Psoas muscle (tissue), 8 donors: Measurements from ENCODE around the gene HES3. TPM values are rescaled to one million over a fixed set of nuclear protein-coding genes. Genes with fewer than 3 reads are reported as not detected.

Experiments used
- ATAC-seq, 4 donors: fragments of 200-7000 bp; cut with Tn5 transposase; one replicate each; pipeline ENCODE4 v1.9.1; 2020; ENCODE audit warnings: moderate library complexity in 3 of 4, mild to moderate bottlenecking in 2 of 4
- DNase-seq, 2 donors: peaks; one replicate each; pipeline ENCODE4 v3.0.0-alpha.2; 2020
- H3K27ac ChIP-seq: fragments of 200-600 bp; one replicate; pipeline ENCODE4 v1.8.0; 2022
- H3K27me3 ChIP-seq, 3 donors: fragments of 200-600 bp in 1 of 3; one replicate each; pipeline versions ENCODE4 v1.6.1 to v1.8.0; 2013 to 2022; ENCODE audit warnings: low read length in 2 of 3, mild to moderate bottlenecking in 2 of 3, moderate library complexity in 1 of 3; ENCODE audit not compliant: insufficient read depth in 3 of 3
- H3K36me3 ChIP-seq, 2 donors: fragments of 200-600 bp in 1 of 2; one replicate each; pipeline versions ENCODE4 v1.6.1 to v1.8.0; 2013 to 2022; ENCODE audit warnings: low read depth in 1 of 2, mild to moderate bottlenecking in 1 of 2, moderate library complexity in 1 of 2; ENCODE audit not compliant: insufficient read depth in 1 of 2
- H3K4me1 ChIP-seq: fragments of 200-600 bp; one replicate; pipeline ENCODE4 v1.8.0; 2022
- H3K4me3 ChIP-seq: fragments of 200-600 bp; one replicate; pipeline ENCODE4 v1.8.0; 2022; ENCODE audit warnings: mild to moderate bottlenecking
- H3K9me3 ChIP-seq: fragments of 200-600 bp; one replicate; pipeline ENCODE4 v1.8.0; 2022
- WGBS, 3 donors: extraction: QIAGEN DNeasy Blood & Tissue Kit; methylation state at CpG; one replicate each; pipeline versions ENCODE4 v1.1.6 to v1.1.7; 2013; 5-methylcytosine and 5-hydroxymethylcytosine counted together
- intact Hi-C, 2 donors: fragments of 100-400 bp; cut with DNase I; formaldehyde crosslinking; loops; one replicate each; pipeline versions ENCODE4 v1.11.0 to v1.14.2; 2022
- polyA plus RNA-seq, 3 donors: library from polyadenylated mRNA; stranded (reverse); fragments of 200-250 nt; gene quantifications; one replicate each; pipeline ENCODE4 v1.2.3, GENCODE V29; 2013
- total RNA-seq, 4 donors: library from RNA; stranded (reverse); fragmentation: NEBNext Ultra II Directional in 2 of 4; extraction: Animal tissue kit (Norgen Biotek cat#: 25700) in 2 of 4; gene quantifications; one replicate each; pipeline versions ENCODE4 v1.2.1 to v1.2.4, GENCODE V29; 2021 to 2023
- TF ChIP-seq, protein P1 (sequence below): fragments of 200-600 bp; IDR thresholded peaks from one replicate; pipeline ENCODE4 v1.8.0; 2022; ENCODE audit warnings: antibody characterized with exemption
- donor health status: healthy with polysubstance abuse.
- donor health status: DM: no; HTN: no; CAD: no; lungs with moderate emphysema.
- donor health status: Bipolar disorder and iron deficiency.
- donor health status: healthy.
- donor health status: DM: yes; HTN: yes; CAD: no.
- donor health status: DM: no; HTN: no; CAD: no.
- donor health status: DM: no; HTN: no; CAD: no.
- donor health status: DM: yes; HTN: yes; CAD: no.

HES3 gene
- total and polyA plus RNA-seq, 7 donors, result not detected

DNA sequence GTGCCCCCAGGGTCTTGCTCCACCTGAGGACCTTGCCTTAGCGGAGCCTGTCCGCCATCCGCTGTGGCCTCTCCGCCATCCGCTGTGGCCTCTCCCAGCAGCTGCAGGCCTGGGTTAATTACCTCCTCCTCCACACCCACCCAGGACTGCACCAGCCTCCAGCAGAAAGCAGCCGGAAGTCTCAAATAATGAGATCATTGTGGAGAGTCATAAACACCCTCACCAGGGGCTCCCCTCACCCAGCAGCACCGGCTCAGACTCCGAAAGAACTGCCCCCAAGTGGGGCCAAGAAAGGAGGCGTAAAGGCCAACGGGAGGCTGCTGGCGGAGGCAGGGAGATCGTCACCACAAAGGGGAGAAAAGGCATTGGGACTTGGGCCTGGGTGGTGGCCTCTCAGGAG is 27.6 kb downstream of the HES3 start:
- DNase-seq, result no peak
- 77 to 89% (median 84%) methylated on average over 11 to 12 of the region's 12 CpGs for WGBS, 3 donors

DNA sequence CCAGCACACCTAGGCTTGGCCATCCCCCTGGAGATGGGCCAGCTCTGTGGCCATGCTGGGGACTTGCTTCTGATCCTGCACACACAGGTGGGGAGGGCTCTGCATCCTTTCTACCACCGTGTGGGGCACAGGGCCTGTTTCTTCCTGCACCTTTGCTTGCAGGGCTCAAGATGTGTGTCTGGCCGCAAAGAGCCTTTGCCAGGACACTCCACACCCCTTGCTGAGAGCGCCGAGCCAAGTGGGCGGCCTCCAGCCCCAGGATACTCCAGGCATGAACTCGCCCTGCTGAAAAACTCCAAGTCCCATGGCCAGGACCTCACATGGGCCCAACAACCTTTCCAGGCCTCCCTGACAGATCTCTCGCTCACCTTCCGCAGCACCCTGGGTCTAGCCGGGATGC is 28.5 kb downstream of the HES3 start:
- TF ChIP-seq, protein P1, sequence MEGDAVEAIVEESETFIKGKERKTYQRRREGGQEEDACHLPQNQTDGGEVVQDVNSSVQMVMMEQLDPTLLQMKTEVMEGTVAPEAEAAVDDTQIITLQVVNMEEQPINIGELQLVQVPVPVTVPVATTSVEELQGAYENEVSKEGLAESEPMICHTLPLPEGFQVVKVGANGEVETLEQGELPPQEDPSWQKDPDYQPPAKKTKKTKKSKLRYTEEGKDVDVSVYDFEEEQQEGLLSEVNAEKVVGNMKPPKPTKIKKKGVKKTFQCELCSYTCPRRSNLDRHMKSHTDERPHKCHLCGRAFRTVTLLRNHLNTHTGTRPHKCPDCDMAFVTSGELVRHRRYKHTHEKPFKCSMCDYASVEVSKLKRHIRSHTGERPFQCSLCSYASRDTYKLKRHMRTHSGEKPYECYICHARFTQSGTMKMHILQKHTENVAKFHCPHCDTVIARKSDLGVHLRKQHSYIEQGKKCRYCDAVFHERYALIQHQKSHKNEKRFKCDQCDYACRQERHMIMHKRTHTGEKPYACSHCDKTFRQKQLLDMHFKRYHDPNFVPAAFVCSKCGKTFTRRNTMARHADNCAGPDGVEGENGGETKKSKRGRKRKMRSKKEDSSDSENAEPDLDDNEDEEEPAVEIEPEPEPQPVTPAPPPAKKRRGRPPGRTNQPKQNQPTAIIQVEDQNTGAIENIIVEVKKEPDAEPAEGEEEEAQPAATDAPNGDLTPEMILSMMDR, result no peak
- H3K27ac ChIP-seq, result no peak overlapping the region

More for the DNA sequence above, 27.6 kb downstream of the HES3 start:
- H3K27ac ChIP-seq, result no peak overlapping the region
- intact Hi-C loops, result no loop called here
- H3K4me1 ChIP-seq, result peaks cover 7% of the 10 kb centered on the region
- no peaks in the 10 kb centered on the region for H3K9me3 ChIP-seq
- H3K36me3 ChIP-seq, result no peaks in the 10 kb centered on the region
- ATAC-seq, result no peak
- H3K4me3 ChIP-seq, result no peak overlapping the region
- no peaks in the 10 kb centered on the region for H3K27me3 ChIP-seq
- TF ChIP-seq, protein P1, result no peak

DNA sequence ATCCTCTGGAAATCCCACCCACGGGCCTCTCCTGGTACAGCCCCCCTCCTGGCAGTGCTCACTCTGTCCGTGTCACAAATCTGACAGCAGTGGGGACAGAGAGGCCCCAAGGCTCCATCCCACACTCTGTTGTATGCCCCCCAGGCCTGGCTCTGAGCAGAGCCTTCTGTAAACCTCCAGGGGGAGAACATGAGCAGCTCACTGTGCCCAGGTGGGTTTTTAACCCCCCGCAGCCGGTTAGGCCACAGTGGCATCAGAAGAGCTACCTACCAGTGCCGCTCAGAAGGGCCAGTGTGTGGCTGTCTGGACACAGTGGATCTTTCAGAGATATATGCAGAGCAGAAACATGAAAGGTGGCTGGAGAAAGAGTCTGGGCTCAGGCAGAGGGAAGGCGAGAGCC is 28.9 kb downstream of the HES3 start:
- peaks cover 11% of the 10 kb centered on the region for H3K4me1 ChIP-seq
- no peak overlapping the region for H3K4me3 ChIP-seq
- no peak for ATAC-seq
- H3K36me3 ChIP-seq, result no peaks in the 10 kb centered on the region
- DNase-seq, result no peak
- TF ChIP-seq, protein P1, result no peak
- no peak overlapping the region for H3K27ac ChIP-seq
- H3K9me3 ChIP-seq, result no peaks in the 10 kb centered on the region
- 86 to 90% (median 87%) methylated on average over 6 of the region's 6 CpGs for WGBS, 3 donors
- H3K27me3 ChIP-seq, result no peaks in the 10 kb centered on the region
- intact Hi-C loops, result no loop called here

More for the DNA sequence above, 28.5 kb downstream of the HES3 start:
- intact Hi-C loops, result no loop called here
- no peak for DNase-seq
- Histone ChIP-seq H3K36me3 (no peaks in the 10 kb centered on the region), H3K4me1 (peaks cover 11% of the 10 kb centered on the region), H3K4me3 (no peak overlapping the region), H3K9me3 (no peaks in the 10 kb centered on the region), H3K27me3 (no peaks in the 10 kb centered on the region)
- no peak for ATAC-seq
- WGBS, 3 donors, result 86 to 89% (median 89%) methylated on average over 9 of the region's 9 CpGs

DNA sequence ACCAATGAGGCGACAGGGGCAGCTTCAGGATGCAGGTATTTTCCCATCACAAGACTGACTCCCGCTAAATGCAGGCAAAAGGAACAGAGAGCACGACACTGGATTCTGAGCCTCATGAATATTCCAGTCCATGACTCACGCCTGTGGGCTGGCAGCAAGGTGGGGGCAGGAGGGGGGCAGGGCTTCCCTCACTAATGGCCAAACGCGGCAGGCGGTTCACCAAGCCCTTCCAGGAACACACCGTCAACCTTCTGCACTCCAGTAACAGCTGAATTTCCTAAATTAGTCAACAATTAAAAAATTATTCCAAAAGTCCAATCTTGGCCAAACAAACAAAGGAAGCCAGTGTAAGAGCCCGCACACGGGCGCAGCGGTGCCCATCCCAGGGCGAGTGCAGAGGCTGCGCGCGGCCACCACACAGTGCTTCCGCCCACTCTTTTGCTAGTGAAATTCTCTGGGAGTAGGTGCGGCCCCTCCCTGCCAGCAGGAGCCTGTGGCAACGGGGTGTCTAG is 29.5 kb downstream of the HES3 start:
- whole genome bisulfite sequencing, 3 donors, result 87 to 93% (median 91%) methylated on average over 19 of the region's 19 CpGs
- Histone ChIP-seq H3K36me3 (no peaks in the 10 kb centered on the region), H3K9me3 (no peaks in the 10 kb centered on the region), H3K27ac (no peak overlapping the region), H3K4me3 (no peak overlapping the region), H3K4me1 (peaks cover 11% of the 10 kb centered on the region), H3K27me3 (no peaks in the 10 kb centered on the region)
- ATAC-seq, result no peak
- TF ChIP-seq, protein P1, result no peak
- no peak for DNase-seq
- intact Hi-C loops, result no loop called here

DNA sequence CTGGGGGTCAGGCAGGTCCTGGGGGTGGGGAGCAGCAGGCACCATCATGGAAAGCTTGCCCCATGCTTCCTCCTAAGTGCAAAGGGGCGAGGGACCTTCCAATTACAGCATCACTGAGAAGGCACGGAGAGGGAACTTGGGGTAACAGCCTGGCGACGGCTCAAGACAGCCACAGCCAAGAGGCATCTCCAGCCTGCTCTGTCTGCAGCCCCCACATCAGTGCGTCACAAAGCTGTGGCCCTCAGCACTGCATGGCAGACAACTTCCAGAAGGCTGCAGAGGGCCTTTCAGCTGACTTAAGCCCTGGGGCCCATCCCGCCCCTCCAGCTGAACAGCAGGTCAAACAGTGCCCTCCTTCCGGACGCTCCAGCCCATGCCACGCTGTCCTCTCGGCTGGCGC is 30.1 kb downstream of the HES3 start:
- H3K4me3 ChIP-seq, result no peak overlapping the region
- DNase-seq (no peak), ATAC-seq (no peak)
- no peaks in the 10 kb centered on the region for H3K27me3 ChIP-seq
- TF ChIP-seq, protein P1, result no peak
- H3K36me3 ChIP-seq, result no peaks in the 10 kb centered on the region
- H3K4me1 ChIP-seq, result peaks cover 11% of the 10 kb centered on the region
- 98 to 99% (median 98%) methylated on average over 11 of the region's 11 CpGs for WGBS, 3 donors
- no peaks in the 10 kb centered on the region for H3K9me3 ChIP-seq
- H3K27ac ChIP-seq, result no peak overlapping the region
- intact Hi-C loops, result no loop called here
